Karpas-422 (cell line): ENCODE results near the gene FOXE3. TPM values are rescaled to one million over a fixed set of nuclear protein-coding genes. Genes with fewer than 3 reads are reported as not detected.

Experiments
- DNase-seq: peaks from one replicate; pipeline ENCODE4 v3.0.0-alpha.2; 2015
- H2AFZ ChIP-seq: fragments of 200-600 bp; sonication (generic); 2 replicates; pipeline ENCODE4 v1.6.1; 2014; ENCODE audit warnings: antibody characterized with exemption, low read length, mixed read lengths
- H3K27ac ChIP-seq: fragments of 200-600 bp; sonication (generic); 2 replicates; pipeline ENCODE4 v1.5.1; 2014; ENCODE audit warnings: mild to moderate bottlenecking, low read length, moderate library complexity
- H3K27me3 ChIP-seq: fragments of 200-600 bp; sonication (generic); 2 replicates; pipeline ENCODE4 v1.6.1; 2014; ENCODE audit warnings: low read length, mixed read lengths
- H3K36me3 ChIP-seq: fragments of 200-600 bp; sonication (generic); 2 replicates; pipeline ENCODE4 v1.6.1; 2014; ENCODE audit warnings: low read length, mixed read lengths; ENCODE audit not compliant: insufficient read depth
- H3K4me1 ChIP-seq: fragments of 200-600 bp; sonication (generic); 2 replicates; pipeline ENCODE4 v1.6.1; 2014; ENCODE audit warnings: mild to moderate bottlenecking, low read length, mixed read lengths
- H3K4me2 ChIP-seq: fragments of 200-600 bp; sonication (generic); 2 replicates; pipeline ENCODE4 v1.6.1; 2014; ENCODE audit warnings: low read length, low read depth, mild to moderate bottlenecking; ENCODE audit not compliant: poor library complexity, severe bottlenecking
- H3K4me3 ChIP-seq: fragments of 200-600 bp; sonication (generic); 2 replicates; pipeline ENCODE4 v1.5.1; 2014; ENCODE audit warnings: mild to moderate bottlenecking, antibody characterized with exemption, low read length, mixed read lengths
- H3K79me2 ChIP-seq: fragments of 200-600 bp; sonication (generic); 2 replicates; pipeline ENCODE4 v1.6.1; 2014; ENCODE audit warnings: mild to moderate bottlenecking, low read length, mixed read lengths
- H3K9ac ChIP-seq: fragments of 200-600 bp; sonication (generic); 2 replicates; pipeline ENCODE4 v1.6.0; 2014; ENCODE audit warnings: low read length
- H3K9me2 ChIP-seq: fragments of 200-600 bp; sonication (generic), shearing (Covaris generic); replicated peaks from 2 replicates; pipeline ENCODE4 v1.6.0; 2014; ENCODE audit warnings: mild to moderate bottlenecking, low read length, moderate library complexity; ENCODE audit not compliant: insufficient read depth
- H3K9me3 ChIP-seq: fragments of 300-700, 200-600 bp; sonication (generic); 2 replicates; pipeline ENCODE4 v1.6.1; 2014; ENCODE audit warnings: low read length, mixed read lengths
- H4K20me1 ChIP-seq: fragments of 200-600 bp; sonication (generic); 2 replicates; pipeline ENCODE4 v1.6.1; 2014; ENCODE audit warnings: mild to moderate bottlenecking, antibody characterized with exemption, low read length, low read depth; ENCODE audit not compliant: insufficient read depth
- total RNA-seq: library from RNA; depleted of rRNA; stranded (reverse); fragments of >200 nt; shearing (Covaris generic); gene quantifications from 2 replicates; pipeline ENCODE4 v1.2.3, GENCODE V29; 2014; ENCODE audit warnings: low replicate concordance; rRNA removed

FOXE3 gene
- not detected in 2 replicates for total RNA-seq

DNA sequence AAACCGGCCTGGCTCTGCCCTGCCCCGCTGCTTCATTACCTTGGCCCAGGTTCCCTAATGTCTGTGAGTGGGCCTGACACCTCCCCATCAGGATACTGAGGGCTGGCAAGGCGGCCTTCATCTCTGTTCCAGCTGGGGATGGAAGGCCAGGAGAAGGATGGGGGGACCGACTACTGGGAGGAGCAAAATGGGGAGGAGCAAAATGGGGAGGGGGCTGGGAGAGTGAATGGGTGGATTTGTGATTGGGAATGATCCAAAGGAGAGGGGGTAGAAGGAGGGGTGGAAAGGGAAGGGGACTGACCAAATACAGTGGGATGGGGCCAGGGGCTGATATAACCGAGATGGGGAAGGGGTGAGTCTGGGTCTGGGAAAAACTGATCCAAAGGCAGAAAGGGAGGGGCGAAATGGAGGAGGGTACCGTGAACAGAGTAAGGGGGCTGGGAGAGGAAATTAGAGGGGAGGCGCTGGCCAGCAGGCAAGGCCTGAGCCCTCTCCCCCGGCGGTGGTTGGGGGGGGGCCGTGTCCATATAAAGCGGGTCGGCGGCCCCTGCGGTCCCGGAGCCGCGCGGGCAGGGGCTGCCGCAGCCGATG is at the start of gene FOXE3:
FOXE3 (plus strand) TSS at position 558 of the 591 bp plus-strand sequence; CDS start at position 589, 31 bp downstream.
- no peaks in the 10 kb centered on the region for H3K36me3 ChIP-seq
- H3K9me3 ChIP-seq: no peaks in the 10 kb centered on the region
- peaks cover 11% of the 10 kb centered on the region; the same call in 1 of the 2 replicates for H4K20me1 ChIP-seq
- H3K4me2 ChIP-seq: no peak within 1 kb of the TSS
- no peaks in the 10 kb centered on the region for H3K9me2 ChIP-seq
- H3K4me1 ChIP-seq: no peaks in the 10 kb centered on the region
- H3K9ac ChIP-seq: no peak within 1 kb of the TSS
- no peak for DNase-seq
- no peaks in the 10 kb centered on the region for H3K27me3 ChIP-seq
- H2AFZ ChIP-seq: no peak within 1 kb of the TSS
- no peaks in the 10 kb centered on the region for H3K79me2 ChIP-seq
- no peak within 1 kb of the TSS for H3K4me3 ChIP-seq
- H3K27ac ChIP-seq: no peak within 1 kb of the TSS

- Histone ChIP-seq H2AFZ (no peak overlapping the region), H3K9me3 (no peaks in the 10 kb centered on the region), H3K27ac (no peak overlapping the region), H3K4me1 (no peaks in the 10 kb centered on the region), H3K4me2 (no peak overlapping the region), H3K9me2 (no peaks in the 10 kb centered on the region), H4K20me1 (no peaks in the 10 kb centered on the region), H3K36me3 (peaks cover 9% of the 10 kb centered on the region), H3K9ac (no peak overlapping the region), H3K27me3 (no peaks in the 10 kb centered on the region), H3K79me2 (peaks cover 46% of the 10 kb centered on the region), H3K4me3 (no peak overlapping the region)
- DNase-seq: no peak
These were observed 48.4 kb upstream of the FOXE3 start for GRCh38 chr1:47367651-47368050.

DNA sequence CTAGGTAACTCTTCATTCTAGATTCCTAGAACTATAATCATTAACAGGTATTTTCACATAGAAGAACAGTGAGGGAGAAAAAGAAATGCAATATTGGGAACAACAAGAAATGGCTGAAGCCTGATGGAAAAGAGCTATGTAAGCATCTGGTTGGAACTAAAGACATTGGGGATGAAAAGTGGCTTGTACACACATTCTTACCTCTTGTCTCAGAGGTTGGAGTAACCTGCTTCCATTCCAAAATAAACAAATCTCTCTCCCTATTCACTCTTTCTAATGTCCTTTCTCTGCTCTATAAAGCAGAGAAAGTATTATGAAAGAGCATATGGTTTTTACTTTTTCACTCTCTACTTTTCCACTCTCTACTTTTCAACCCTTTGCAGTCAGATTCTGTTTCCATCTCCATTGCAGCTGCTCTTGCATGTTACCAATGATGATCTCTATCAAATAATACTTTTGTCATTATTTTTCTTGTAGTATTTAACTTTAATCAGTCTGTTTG is 45.0 kb upstream of the FOXE3 start:
- peaks cover 29% of the 10 kb centered on the region for H3K36me3 ChIP-seq
- H2AFZ ChIP-seq: no peak overlapping the region
- peaks cover 17% of the 10 kb centered on the region for H3K79me2 ChIP-seq
- H4K20me1 ChIP-seq: no peaks in the 10 kb centered on the region
- no peak for DNase-seq
- no peak overlapping the region for H3K4me2 ChIP-seq
- no peak overlapping the region for H3K27ac ChIP-seq
- H3K9me2 ChIP-seq: no peaks in the 10 kb centered on the region
- H3K9ac ChIP-seq: no peak overlapping the region
- H3K4me3 ChIP-seq: no peak overlapping the region
- no peaks in the 10 kb centered on the region for H3K9me3 ChIP-seq
- H3K27me3 ChIP-seq: no peaks in the 10 kb centered on the region
- no peaks in the 10 kb centered on the region for H3K4me1 ChIP-seq

DNA sequence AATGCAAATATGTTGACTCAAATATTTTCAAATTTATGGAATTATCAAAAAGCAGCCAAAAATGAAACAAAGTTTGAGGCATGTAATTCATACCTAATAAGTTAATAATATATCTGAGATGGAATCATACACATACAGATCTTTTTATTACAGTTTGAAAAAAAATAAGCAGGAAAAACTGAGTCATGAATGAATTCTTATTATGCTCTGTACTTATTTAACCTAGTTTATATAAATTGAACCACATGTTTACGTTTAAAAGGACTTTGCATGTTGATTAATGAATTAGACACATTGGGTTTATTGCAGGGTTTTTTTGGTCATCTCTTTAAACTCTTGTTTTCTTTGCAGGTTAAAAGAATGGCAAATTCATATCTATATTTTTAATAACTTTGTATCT is 41.6 kb upstream of the FOXE3 start:
- DNase-seq: no peak
- no peak overlapping the region for H3K4me2 ChIP-seq
- H3K27me3 ChIP-seq: no peaks in the 10 kb centered on the region
- H3K9me2 ChIP-seq: no peaks in the 10 kb centered on the region
- H3K9me3 ChIP-seq: no peaks in the 10 kb centered on the region
- H3K9ac ChIP-seq: no peak overlapping the region
- H3K36me3 ChIP-seq: peaks cover 33% of the 10 kb centered on the region
- no peak overlapping the region for H3K4me3 ChIP-seq
- no peak overlapping the region for H2AFZ ChIP-seq
- no peaks in the 10 kb centered on the region for H4K20me1 ChIP-seq
- H3K27ac ChIP-seq: no peak overlapping the region
- H3K79me2 ChIP-seq: no peaks in the 10 kb centered on the region
- H3K4me1 ChIP-seq: no peaks in the 10 kb centered on the region

DNA sequence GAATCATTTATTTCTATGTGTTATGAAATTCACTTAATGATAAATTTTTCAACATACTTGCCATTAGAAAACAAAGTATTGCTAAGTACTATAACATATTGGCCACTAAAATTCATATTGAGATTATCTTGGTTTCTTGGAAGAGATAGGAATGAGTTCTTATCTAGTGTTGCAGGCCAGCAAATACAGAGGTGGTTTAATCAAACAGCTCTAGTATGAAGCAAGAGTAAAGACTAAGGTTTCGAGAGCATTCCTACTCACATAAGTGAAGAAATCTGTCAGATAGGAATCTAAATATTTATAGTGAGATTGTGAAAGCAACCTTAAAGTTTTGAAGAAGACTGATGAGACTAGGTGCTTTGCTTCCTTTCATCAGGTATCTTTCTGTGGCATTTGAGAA is 37.9 kb upstream of the FOXE3 start:
- Histone ChIP-seq H3K9ac (no peak overlapping the region), H3K36me3 (peaks cover 27% of the 10 kb centered on the region), H3K9me2 (no peaks in the 10 kb centered on the region), H3K4me2 (no peak overlapping the region), H3K27ac (no peak overlapping the region), H3K4me1 (no peaks in the 10 kb centered on the region), H2AFZ (no peak overlapping the region), H3K27me3 (no peaks in the 10 kb centered on the region), H4K20me1 (no peaks in the 10 kb centered on the region), H3K4me3 (no peak overlapping the region), H3K9me3 (no peaks in the 10 kb centered on the region), H3K79me2 (no peaks in the 10 kb centered on the region)
- no peak for DNase-seq

DNA sequence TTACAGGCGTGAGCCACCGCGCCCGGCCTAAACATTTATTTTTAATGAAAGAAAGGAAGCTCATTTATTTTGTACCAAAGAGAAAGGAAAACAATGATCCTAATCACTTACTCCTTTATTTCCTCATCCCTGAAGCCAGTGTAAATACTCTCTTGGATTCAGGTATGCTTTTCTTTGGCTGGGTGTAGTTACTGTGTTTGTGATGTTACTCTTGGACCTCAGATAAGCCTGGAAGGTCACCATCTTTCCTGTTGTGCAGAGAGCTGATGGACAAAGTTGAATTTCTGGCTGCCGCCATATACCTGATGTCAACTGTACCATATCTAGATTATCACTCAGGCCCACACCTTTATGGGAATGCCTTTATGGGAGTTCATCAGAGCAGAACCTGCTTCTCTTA is 35.4 kb upstream of the FOXE3 start:
- Histone ChIP-seq H3K36me3 (peaks cover 11% of the 10 kb centered on the region; the same call in 1 of the 2 replicates), H3K27me3 (no peaks in the 10 kb centered on the region), H3K27ac (no peak overlapping the region), H3K9me2 (no peaks in the 10 kb centered on the region), H3K4me3 (no peak overlapping the region), H3K9ac (no peak overlapping the region), H3K4me1 (no peaks in the 10 kb centered on the region), H3K4me2 (no peak overlapping the region), H2AFZ (no peak overlapping the region), H3K79me2 (no peaks in the 10 kb centered on the region), H3K9me3 (no peaks in the 10 kb centered on the region), H4K20me1 (no peaks in the 10 kb centered on the region)
- no peak for DNase-seq

- H3K4me2 ChIP-seq: no peak overlapping the region
- no peak overlapping the region for H3K9ac ChIP-seq
- no peaks in the 10 kb centered on the region for H4K20me1 ChIP-seq
- H3K9me3 ChIP-seq: no peaks in the 10 kb centered on the region
- H3K36me3 ChIP-seq: peaks cover 11% of the 10 kb centered on the region; the same call in 1 of the 2 replicates
- no peaks in the 10 kb centered on the region for H3K9me2 ChIP-seq
- no peaks in the 10 kb centered on the region for H3K27me3 ChIP-seq
- no peaks in the 10 kb centered on the region for H3K4me1 ChIP-seq
- no peak overlapping the region for H2AFZ ChIP-seq
- no peaks in the 10 kb centered on the region for H3K79me2 ChIP-seq
- no peak for DNase-seq
- H3K4me3 ChIP-seq: no peak overlapping the region
- H3K27ac ChIP-seq: no peak overlapping the region
These were observed 33.6 kb upstream of the FOXE3 start for GRCh38 chr1:47382399-47382983.

DNA sequence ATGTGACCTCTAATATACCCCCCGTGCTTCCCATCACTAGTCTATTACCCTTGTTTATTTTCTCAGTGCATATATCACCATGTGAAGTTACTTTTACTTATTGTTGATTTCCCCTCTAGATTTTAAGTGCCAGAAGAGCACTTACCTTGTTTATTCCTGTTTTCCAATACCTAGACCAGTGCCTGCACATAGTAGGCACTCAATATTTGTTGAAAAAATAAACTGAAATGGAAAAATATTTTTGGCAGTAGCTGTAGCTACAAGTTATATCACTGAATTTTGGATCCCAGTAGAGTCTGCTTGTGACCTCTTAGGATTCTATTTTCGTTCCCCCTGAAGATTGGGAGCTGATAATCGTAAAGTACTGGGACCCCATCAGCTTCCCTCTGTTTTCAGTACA is 32.0 kb upstream of the FOXE3 start:
- no peak overlapping the region for H3K4me3 ChIP-seq

More for the DNA sequence above, 32.0 kb upstream of the FOXE3 start:
- no peak overlapping the region for H3K27ac ChIP-seq
- no peaks in the 10 kb centered on the region for H4K20me1 ChIP-seq
- H3K9ac ChIP-seq: no peak overlapping the region
- no peak for DNase-seq
- H2AFZ ChIP-seq: no peak overlapping the region
- no peaks in the 10 kb centered on the region for H3K79me2 ChIP-seq
- H3K4me1 ChIP-seq: no peaks in the 10 kb centered on the region
- H3K9me3 ChIP-seq: no peaks in the 10 kb centered on the region
- H3K36me3 ChIP-seq: peaks cover 6% of the 10 kb centered on the region; the same call in 1 of the 2 replicates
- H3K27me3 ChIP-seq: no peaks in the 10 kb centered on the region
- no peaks in the 10 kb centered on the region for H3K9me2 ChIP-seq
- H3K4me2 ChIP-seq: no peak overlapping the region
